AG08395 (cell line): Measurements from ENCODE around the gene TPM2.

ENCODE experiments used
- DNase-seq: peaks from one replicate; pipeline ENCODE4 v3.0.0; 2012; ENCODE audit warnings: mixed read lengths, low spot score

TPM2 gene

DNA sequence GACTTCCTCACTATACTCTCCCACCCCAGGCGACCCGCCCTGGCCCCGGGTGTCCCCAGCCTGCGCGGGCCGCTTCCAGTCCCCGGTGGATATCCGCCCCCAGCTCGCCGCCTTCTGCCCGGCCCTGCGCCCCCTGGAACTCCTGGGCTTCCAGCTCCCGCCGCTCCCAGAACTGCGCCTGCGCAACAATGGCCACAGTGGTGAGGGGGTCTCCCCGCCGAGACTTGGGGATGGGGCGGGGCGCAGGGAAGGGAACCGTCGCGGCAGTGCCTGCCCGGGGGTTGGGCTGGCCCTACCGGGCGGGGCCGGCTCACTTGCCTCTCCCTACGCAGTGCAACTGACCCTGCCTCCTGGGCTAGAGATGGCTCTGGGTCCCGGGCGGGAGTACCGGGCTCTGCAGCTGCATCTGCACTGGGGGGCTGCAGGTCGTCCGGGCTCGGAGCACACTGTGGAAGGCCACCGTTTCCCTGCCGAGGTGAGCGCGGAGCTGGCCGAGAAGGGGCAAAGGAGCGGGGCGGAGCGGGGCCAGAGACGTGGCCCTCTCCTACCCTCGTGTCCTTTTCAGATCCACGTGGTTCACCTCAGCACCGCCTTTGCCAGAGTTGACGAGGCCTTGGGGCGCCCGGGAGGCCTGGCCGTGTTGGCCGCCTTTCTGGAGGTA lies 13.9 kb downstream of the TPM2 start:
- DNase-seq: peak; percentile 31

DNA sequence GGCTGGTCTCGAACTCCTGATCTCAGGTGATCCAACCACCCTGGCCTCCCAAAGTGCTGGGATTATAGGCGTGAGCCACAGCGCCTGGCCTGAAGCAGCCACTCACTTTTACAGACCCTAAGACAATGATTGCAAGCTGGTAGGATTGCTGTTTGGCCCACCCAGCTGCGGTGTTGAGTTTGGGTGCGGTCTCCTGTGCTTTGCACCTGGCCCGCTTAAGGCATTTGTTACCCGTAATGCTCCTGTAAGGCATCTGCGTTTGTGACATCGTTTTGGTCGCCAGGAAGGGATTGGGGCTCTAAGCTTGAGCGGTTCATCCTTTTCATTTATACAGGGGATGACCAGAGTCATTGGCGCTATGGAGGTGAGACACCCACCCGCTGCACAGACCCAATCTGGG lies 14.5 kb downstream of the TPM2 start:
- DNase-seq: no peak

DNA sequence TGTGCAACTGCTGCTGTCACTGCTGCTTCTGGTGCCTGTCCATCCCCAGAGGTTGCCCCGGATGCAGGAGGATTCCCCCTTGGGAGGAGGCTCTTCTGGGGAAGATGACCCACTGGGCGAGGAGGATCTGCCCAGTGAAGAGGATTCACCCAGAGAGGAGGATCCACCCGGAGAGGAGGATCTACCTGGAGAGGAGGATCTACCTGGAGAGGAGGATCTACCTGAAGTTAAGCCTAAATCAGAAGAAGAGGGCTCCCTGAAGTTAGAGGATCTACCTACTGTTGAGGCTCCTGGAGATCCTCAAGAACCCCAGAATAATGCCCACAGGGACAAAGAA lies 15.7 kb downstream of the TPM2 start:
- no peak for DNase-seq

DNA sequence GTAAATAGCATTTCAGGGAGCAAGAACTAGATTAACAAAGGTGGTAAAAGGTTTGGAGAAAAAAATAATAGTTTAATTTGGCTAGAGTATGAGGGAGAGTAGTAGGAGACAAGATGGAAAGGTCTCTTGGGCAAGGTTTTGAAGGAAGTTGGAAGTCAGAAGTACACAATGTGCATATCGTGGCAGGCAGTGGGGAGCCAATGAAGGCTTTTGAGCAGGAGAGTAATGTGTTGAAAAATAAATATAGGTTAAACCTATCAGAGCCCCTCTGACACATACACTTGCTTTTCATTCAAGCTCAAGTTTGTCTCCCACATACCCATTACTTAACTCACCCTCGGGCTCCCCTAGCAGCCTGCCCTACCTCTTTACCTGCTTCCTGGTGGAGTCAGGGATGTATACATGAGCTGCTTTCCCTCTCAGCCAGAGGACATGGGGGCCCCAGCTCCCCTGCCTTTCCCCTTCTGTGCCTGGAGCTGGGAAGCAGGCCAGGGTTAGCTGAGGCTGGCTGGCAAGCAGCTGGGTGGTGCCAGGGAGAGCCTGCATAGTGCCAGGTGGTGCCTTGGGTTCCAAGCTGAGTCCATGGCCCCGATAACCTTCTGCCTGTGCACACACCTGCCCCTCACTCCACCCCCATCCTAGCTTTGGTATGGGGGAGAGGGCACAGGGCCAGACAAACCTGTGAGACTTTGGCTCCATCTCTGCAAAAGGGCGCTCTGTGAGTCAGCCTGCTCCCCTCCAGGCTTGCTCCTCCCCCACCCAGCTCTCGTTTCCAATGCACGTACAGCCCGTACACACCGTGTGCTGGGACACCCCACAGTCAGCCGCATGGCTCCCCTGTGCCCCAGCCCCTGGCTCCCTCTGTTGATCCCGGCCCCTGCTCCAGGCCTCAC lies 16.3 kb downstream of the TPM2 start, which contains the start of gene CA9:
Gene CA9, plus strand, starts transcription at position 797 of the 893 bp plus-strand sequence. Its CDS starts 32 bp downstream, at position 829.
- no peak for DNase-seq

DNA sequence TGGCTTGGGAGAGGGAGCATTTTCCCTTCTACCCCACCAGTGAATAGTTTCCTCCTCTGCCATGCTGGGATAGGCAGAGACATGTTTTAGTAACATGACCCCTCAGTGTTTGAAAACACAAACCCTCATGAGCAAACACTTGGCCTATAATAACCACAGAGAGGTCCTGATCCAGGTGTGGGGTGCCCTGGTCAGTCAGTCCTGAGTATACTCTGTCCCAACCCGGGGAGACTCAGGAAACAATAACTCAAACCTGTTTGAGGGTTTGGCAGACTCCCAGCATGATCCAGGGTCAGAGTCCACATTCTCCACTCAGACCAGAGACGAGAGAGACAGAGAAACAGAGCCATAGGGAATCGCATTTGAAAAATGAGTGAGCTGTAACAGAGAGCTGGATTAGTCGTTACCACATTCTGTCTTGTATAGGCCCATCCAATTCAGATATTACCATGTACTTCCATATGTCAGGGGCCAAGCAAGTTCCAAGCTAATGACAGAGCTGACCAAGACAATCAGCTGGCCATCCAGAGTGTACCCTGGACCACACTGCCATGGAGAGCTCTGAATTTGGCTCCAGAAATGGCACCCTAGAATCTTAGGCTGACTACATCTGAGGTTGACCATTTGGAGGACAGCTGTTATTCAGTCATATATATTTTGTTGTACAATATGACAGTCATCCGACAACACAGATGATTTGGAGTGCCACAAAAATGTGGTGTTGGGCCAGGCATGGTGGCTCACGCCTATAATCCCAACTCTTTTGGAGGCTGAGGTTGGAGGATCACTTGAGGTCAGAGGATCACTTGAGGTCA lies 20.2 kb downstream of the TPM2 start:
- no peak for DNase-seq

DNA sequence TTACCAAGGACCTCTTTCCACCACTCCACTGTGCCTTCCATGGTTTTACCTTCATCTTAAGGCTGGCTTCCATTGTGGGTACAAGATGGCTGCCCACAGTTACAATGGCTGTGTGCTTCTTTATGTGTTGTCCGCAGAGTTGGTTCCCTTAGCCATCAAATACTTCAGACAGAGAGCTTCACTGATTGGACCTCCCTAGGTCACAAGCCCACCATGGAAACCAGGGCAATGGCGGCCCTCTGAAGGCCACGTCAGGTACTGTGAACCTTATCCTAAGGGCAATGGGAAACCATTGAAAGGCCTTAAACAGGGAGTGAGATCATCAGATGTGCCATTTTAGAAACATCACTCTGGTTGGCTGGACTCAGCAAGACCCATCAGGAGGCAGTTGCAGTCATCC lies 21.8 kb downstream of the TPM2 start:
- no peak for DNase-seq

DNA sequence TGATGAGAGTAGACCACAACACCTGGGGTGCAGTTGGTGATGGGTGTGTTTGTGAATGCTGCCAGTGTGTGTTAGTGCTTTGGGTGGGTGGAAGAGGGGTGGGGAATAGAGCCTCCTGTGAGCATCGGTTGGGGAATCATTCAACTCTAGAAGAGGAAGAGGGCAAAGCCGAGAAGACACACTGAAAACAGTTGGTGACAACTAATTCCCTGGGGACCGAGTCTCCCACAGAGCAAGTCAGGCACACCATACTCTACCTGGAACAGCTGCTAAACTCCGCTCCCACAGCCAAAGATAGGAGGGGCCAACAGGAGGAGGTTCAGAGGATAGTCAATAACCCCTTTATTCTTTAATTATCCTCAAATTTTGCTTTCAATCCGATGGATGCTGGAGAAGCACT lies 23.2 kb downstream of the TPM2 start:
- no peak for DNase-seq

DNA sequence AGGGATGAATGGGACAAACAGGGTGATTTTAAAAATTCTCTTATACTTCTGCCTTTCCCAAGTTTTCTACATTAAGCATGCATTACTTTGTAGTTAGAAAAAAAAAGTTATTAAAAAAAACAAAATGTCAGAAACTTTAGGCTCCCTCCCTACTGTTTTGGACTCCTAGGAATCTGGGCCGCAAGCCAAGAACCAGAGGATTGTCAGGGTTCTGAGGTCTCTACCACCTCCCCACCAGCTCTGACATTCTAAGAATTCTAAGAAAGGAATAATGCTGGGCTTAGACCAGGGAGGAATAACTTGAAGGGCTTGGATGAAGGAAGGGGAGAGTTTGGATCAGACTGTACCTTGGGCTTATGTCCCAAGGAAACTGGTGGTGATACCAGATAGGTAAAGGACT lies 23.7 kb downstream of the TPM2 start:
- no peak for DNase-seq

DNA sequence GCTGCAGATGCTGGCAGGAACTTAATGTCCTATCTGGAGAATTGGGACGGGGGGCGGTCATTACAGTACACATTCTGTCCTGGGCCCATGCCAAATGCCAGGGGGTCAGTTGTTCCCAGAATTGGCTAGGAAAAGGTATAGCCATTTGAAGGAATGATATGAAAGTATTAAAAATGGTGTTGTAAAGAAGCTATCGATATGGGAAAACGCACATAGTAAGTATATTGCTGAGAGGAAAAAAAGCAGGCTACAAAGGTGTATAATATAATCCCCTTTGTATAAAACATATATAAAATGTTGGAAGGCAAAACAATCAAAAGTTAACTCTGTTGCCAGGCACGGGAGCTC lies 24.3 kb downstream of the TPM2 start:
- DNase-seq: no peak

DNA sequence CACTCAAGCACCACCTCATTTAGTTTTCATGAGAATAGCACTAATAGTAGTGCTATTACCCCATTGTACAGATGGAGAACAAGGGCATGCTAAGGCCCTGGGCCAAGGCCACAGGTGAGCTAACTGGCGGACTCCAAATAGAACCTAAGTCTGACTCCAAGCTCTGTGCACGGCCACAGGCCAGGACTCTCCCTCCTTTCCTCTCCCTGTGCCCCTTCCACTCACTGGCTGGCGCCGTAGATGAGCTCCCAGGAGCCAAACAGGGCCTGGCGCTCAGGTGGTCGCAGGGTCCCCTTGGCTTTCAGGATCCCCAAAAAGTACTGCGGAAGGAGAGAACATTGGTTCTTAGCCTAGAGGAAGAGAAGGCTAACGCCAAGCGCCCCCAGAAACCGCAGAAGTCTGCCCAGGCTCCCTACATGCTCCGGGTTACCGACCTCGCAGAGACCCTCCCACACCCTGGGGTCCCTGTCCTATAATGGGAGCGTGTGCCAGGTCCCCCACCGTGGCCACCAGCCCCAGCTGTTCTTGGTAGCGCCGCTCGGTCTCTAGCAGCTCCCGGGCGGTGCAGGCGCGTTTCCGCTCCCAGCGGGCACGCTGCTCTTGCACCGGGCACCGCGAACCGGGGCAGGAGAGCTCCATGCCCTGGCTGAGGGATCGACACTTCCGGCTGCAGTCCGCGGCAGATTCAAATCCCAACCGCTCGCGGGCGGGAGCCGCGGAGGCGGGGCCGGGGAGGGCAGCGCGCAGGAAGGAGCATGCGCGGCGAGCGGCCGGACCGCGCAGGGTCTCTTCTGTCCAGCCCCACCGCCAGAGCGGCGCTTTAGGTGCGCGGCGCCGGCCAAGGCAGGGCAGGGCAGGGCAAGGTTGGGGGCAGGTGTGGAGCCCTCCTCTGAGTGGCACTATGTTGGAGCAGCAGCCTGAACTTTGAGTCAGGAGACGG lies 24.9 kb downstream of the TPM2 start, which contains the start of gene ARHGEF39:
Gene ARHGEF39, minus strand, starts transcription at position 665 of the 940 bp plus-strand sequence. Its CDS starts 26 bp downstream, at position 639.
- peak; percentile 95 for DNase-seq

DNA sequence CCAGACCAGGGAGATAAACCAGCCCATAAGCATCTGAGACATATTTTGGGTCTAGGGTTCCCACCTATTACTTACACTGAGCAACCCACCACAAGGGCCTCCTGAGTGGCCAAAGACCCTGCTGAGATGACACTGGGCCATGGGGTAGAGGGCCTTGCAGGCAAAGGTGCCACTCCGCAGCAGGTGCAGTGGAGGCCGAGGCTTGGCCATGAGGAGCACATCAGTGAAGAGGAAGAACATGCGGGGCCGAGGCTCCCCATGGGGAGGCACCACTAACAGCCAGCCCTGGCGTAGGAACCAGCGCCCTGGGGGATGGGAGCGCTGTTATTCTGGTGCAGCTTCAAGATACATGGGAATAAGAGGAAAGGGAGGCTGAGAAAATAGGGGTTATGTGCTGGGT lies 27.3 kb downstream of the TPM2 start:
- no peak for DNase-seq

DNA sequence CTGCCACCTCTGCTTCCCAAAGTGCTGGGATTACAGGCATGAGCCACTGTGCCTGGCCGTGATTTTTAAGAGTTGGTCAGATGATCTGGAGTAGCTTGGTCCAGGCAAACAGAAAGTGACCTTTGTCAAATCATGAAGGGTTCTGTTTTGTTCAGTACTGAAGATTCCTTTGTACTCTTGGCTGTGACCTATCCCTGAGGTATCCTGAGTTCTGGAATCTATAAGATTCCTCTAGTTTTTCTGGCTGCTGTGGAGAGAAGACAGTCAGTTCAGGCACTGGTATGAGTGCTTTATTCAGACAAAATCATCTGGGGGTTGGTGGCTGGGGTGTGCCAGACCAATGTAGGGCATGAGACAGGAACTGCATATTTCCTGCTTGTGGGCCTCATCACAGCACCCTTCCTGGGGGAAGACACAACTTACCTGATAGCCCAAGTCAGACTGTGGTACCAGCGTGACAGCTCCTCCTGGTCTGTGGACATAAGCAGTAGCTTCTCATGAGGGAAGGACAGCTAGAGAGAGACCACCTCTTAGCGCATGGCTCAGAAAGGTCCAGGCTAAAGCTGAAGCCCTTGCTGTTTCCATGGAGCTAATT lies 27.9 kb downstream of the TPM2 start:
- no peak for DNase-seq

DNA sequence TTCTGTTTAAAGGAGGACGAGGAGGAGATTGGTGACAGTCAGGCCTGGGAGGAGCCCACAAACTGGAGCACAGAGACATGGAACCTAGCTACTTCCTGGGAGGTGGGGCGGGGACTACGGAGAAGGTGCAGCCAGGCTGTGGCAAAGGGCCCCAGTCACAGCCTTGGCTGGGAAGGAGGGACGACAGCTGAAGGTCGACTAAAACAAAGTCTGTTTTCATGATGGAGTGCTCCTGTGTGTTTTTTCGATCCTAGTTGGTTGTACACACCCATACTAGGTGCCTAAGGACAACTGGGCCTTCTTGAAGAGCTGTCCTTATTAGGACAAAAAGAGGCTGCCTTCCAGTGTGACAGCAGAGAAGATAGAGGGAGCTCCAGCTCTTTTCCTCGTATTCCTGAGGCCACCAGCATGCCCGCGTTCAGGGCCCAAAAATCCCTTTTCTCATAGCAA lies 28.7 kb downstream of the TPM2 start:
- DNase-seq: no peak

DNA sequence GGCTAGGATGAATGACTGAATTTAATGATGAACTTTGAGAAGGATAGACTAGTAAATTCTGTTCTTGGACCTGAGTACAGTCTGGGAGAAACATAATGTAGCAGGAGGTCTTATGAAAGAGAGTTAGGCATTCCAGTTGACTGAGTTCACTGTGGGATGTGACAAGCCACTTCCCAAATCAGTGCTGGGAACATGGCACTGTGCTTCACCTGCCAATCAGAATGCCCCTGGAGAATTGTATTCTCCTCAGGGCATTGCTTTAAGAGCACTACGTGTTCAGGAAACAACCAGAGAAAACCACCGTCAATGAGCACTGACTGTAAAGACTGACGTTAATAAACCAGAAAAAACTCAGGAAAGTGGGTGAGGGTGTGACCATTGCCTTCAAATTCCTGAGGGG lies 30.4 kb downstream of the TPM2 start:
- peak; percentile 42 for DNase-seq

DNA sequence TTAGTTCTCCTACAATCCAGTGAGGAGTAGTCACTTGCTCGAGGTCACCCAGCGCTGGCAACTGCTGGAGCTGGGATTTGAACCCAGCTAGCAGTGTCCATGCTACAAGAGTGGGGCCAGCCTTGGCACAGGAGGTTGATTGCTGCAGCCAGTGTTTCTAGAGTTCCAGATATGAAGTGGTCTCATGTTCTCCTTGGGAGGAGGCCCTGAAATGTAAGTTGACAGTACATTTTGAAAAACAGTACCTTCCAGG lies 30.8 kb downstream of the TPM2 start:
- peak; percentile 39 for DNase-seq

DNA sequence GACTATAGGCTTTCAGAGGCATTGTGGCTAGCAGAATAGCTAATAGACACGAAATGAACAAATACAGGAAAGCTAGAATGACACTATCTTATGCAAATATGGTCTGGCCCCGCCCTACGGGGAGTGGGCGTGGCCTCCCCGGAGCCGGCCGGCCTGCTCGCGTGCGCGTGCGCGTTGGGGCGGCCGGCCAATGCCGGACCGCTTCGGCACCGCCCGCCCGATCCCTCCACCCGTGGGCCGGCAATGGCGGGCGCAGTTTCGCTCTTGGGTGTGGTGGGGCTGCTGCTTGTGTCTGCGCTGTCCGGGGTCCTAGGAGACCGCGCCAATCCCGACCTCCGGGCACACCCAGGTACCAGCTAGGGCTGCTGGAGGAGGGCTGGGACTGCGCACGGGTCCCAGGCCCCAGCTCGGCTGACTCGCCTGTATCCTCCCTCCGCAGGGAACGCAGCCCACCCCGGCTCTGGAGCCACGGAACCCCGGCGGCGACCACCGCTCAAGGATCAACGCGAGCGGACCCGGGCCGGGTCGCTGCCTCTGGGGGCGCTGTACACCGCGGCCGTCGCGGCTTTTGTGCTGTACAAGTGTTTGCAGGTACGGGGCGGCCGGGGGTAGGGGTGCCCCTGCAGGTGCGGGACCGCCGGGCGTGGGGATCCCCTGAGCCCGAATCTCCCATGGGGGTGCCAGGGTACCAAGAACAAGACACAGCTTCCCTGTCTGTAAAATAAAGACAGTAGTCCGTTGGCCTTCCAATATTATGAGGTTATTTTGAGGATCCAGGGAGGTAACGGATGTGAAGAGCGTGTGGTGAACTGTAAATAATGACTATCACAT lies 31.4 kb downstream of the TPM2 start, which contains the start of gene CCDC107:
Gene CCDC107, plus strand, starts transcription at position 156 of the 831 bp plus-strand sequence. Its CDS starts 88 bp downstream, at position 244.
- peak; percentile 98 for DNase-seq

DNA sequence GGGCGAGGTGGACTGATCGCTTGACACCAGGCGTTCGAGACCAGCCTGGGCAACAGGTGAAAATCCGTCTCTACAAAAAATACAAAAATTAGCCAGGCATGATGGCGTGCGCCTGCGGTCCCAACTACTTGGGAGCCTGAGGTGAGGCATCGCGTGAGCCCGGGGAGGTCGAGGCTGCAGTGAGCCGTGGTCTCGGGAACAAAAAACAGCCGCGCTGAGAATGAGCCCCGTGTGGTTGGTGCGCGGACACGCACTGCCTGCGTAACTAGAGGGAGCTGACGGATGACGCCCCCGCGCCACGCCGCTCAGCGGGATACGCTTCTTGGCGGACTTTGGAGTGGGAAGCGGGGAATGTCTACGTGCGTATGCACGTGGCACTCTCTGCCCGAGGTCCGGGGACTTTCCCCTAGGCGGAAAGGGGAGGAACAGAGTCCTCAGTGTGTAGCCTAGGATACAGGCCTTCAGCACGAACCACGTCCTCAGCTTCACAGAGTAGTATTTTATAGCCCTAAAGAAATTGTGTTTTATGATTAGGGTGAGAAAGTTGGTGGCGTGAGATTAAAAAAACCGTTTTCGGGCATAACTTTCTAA lies 32.1 kb downstream of the TPM2 start, which contains the start of gene RMRP:
Gene RMRP, minus strand, starts transcription at position 474 of the 591 bp plus-strand sequence.
- DNase-seq: peak; percentile 95

DNA sequence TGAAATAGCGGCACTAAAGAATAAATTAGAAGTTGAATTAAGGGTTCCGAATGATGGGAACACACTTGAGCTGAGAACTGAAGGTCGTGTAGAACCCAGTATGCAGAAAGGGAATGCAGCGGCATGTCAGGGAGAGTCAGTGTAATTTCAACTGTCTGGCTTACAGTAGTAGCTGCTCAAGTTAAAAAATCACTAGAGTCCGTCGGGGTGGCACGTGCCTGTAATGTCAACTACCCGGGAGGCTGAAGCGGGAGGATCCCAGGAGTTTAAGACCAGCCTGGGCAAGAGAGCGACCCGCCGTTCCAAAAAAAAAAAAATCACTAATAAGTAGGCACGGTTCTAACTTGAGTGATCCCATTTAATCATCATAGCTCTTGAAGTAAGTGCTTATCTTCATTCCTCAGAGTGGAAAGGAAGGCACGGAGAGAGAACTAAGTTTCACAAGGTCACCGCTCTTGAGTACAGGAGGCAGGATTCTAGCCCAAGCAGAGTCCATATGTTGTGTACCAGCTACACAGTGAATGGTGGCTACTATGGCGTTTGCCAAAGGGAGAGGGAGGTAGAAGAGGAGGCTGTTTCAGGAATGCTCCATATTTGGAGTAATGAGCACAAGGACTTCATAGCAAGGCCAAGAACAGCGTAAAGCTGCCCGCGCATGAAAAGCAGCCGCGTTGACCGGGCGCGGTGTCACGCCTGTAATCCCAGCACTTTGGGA lies 32.7 kb downstream of the TPM2 start:
- no peak for DNase-seq

DNA sequence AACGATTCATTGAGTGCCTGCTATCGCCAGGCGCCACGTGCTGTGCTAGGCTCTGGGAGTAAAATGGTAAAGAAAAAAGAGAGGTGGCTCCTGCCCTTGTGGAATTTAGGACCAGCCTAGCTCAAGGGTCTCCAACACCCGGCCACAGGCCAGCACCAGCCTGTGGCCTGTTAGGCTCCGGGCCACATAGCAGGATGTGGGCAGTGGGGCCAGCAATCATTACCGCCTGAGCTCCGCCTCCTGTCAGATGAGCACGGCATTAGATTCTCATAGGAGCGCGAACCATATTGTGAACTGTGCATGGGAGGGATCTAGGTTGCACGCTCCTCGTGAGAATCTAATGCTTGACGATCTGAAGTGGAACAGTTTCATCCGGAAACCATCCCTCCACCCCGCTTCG lies 33.4 kb downstream of the TPM2 start:
- no peak for DNase-seq
